GM06990 (cell line): Measurements from ENCODE around the gene CUTC.

Experiments
- DNase-seq: peaks from one replicate; pipeline ENCODE4 v3.0.0-alpha.2; 2011; ENCODE audit not compliant: insufficient read length; ENCODE audit errors: extremely low read depth
- H3K27me3 ChIP-seq: replicated peaks from 2 replicates; pipeline ENCODE4 v1.6.0; 2011; ENCODE audit warnings: low read length; ENCODE audit not compliant: control insufficient read depth, insufficient read depth
- H3K36me3 ChIP-seq: 2 replicates; pipeline ENCODE4 v1.5.1; 2011; ENCODE audit warnings: low read length; ENCODE audit not compliant: control insufficient read depth, insufficient read depth
- H3K4me3 ChIP-seq: replicated peaks from 2 replicates; pipeline ENCODE4 v1.5.1; 2011; ENCODE audit warnings: low read depth, mild to moderate bottlenecking, control low read depth, low read length
- TF ChIP-seq, protein P1 (sequence below): IDR thresholded peaks from 2 replicates; pipeline ENCODE4 v1.5.1; 2011; ENCODE audit warnings: low read length, control low read depth, mild to moderate bottlenecking, inconsistent platforms; ENCODE audit not compliant: insufficient read depth, poor library complexity, severe bottlenecking

CUTC gene

GRCh38 chr10:99769706-99770105 lies 37.7 kb downstream of the CUTC start:
- Histone ChIP-seq H3K27me3 (no peaks in the 10 kb centered on the region), H3K36me3 (no peaks in the 10 kb centered on the region), H3K4me3 (no peak overlapping the region)
- TF ChIP-seq, protein P1, sequence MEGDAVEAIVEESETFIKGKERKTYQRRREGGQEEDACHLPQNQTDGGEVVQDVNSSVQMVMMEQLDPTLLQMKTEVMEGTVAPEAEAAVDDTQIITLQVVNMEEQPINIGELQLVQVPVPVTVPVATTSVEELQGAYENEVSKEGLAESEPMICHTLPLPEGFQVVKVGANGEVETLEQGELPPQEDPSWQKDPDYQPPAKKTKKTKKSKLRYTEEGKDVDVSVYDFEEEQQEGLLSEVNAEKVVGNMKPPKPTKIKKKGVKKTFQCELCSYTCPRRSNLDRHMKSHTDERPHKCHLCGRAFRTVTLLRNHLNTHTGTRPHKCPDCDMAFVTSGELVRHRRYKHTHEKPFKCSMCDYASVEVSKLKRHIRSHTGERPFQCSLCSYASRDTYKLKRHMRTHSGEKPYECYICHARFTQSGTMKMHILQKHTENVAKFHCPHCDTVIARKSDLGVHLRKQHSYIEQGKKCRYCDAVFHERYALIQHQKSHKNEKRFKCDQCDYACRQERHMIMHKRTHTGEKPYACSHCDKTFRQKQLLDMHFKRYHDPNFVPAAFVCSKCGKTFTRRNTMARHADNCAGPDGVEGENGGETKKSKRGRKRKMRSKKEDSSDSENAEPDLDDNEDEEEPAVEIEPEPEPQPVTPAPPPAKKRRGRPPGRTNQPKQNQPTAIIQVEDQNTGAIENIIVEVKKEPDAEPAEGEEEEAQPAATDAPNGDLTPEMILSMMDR, result no peak
- DNase-seq, result no peak

DNA sequence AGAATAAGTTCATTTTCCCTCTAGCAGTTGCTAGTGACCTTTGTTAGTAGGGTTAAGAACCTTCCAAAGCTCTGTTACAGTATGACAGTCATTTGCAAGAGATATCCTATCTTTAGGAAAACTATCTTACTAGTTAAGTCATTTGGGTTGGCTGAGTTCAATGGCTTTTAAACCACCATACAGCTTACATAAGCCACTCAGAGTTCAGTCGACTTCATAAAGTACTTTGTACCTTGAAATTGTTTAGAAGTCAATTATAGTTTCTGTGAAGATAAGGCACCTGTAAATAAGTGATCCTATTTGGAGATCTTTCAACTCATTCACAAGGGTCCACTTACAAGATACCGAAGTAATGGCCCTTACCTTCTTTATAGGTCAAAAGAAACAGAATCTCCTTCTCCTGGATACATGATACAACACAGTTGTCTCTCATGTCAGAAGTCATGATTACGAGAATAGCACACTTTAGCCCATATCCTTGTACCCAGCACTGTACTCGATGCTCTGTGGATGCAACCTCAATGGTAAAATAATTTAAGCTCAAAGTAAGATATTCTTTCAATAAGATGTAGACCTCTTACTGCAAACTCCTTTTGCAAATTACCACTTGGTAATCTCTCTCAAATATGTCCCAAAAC lies 38.5 kb downstream of the CUTC start:
- Histone ChIP-seq H3K4me3 (no peak overlapping the region), H3K27me3 (no peaks in the 10 kb centered on the region), H3K36me3 (no peaks in the 10 kb centered on the region)
- TF ChIP-seq, protein P1, result no peak
- DNase-seq, result no peak

- no peak for DNase-seq
- TF ChIP-seq, protein P1, result no peak
- Histone ChIP-seq H3K27me3 (no peaks in the 10 kb centered on the region), H3K4me3 (no peak overlapping the region), H3K36me3 (no peaks in the 10 kb centered on the region)
Observed at GRCh38 chr10:99775850-99776249, 43.8 kb downstream of the CUTC start.

- no peak for DNase-seq
- Histone ChIP-seq H3K4me3 (no peak overlapping the region), H3K27me3 (no peaks in the 10 kb centered on the region), H3K36me3 (no peaks in the 10 kb centered on the region)
- TF ChIP-seq, protein P1, result no peak
Observed at GRCh38 chr10:99777918-99778714, 46.1 kb downstream of the CUTC start.

- TF ChIP-seq, protein P1, result no peak
- H3K4me3 ChIP-seq, result no peak overlapping the region
- H3K27me3 ChIP-seq, result no peaks in the 10 kb centered on the region
- no peak for DNase-seq
- no peaks in the 10 kb centered on the region for H3K36me3 ChIP-seq
Observed at GRCh38 chr10:99779335-99779734, 47.3 kb downstream of the CUTC start.
